Heart right ventricle (tissue), 16 donors: ENCODE data around the gene TMEM245. TPM values are rescaled to one million over a fixed set of nuclear protein-coding genes. Genes with fewer than 3 reads are reported as not detected.

Experiments
- ATAC-seq, 8 donors: fragments of 200-7000 bp; cut with Tn5 transposase; one replicate each; pipeline ENCODE4 v1.9.1; 2020; ENCODE audit warnings: mild to moderate bottlenecking in 8 of 8, moderate library complexity in 8 of 8, moderate number of reproducible peaks in 1 of 8
- DNase-seq, 2 donors: peaks; one replicate each; pipeline ENCODE4 v3.0.0-alpha.2; 2020
- H3K27ac ChIP-seq, 10 donors: fragments of 200-600 bp; sonication (generic) in 2 of 10; one replicate each; pipeline versions ENCODE4 v1.5.0 to v1.8.0; 2020 to 2022; ENCODE audit warnings: mild to moderate bottlenecking in 3 of 10
- H3K27me3 ChIP-seq, 7 donors: fragments of 200-600 bp; one replicate each; pipeline ENCODE4 v1.8.0; 2021 to 2022; ENCODE audit warnings: mild to moderate bottlenecking in 2 of 7
- H3K36me3 ChIP-seq, 9 donors: fragments of 200-600 bp; sonication (generic) in 1 of 9; one replicate each; pipeline versions ENCODE4 v1.5.0 to v1.8.0; 2020 to 2022; ENCODE audit warnings: mild to moderate bottlenecking in 2 of 9
- H3K4me1 ChIP-seq, 9 donors: fragments of 200-600 bp; sonication (generic) in 1 of 9; one replicate each; pipeline versions ENCODE4 v1.5.0 to v1.8.0; 2020 to 2022; ENCODE audit warnings: mild to moderate bottlenecking in 4 of 9
- H3K4me3 ChIP-seq, 10 donors: fragments of 200-600 bp; sonication (generic) in 2 of 10; one replicate each; pipeline versions ENCODE4 v1.5.0 to v1.8.0; 2020 to 2022; ENCODE audit warnings: mild to moderate bottlenecking in 7 of 10, moderate library complexity in 2 of 10
- H3K9me3 ChIP-seq, 11 donors: fragments of 200-600 bp in 10 of 11; sonication (generic) in 2 of 11; one replicate each; pipeline versions ENCODE4 v1.5.0 to v1.8.0; 2013 to 2022; ENCODE audit warnings: mild to moderate bottlenecking in 2 of 11, control low read depth in 1 of 11, moderate library complexity in 1 of 11
- WGBS, 2 donors: extraction: QIAGEN DNeasy Blood & Tissue Kit; methylation state at CpG; one replicate each; pipeline ENCODE4 v1.1.7; 2013; ENCODE audit warnings: inconsistent platforms in 1 of 2; 5-methylcytosine and 5-hydroxymethylcytosine counted together
- intact Hi-C, 10 donors: fragments of 100-400 bp; cut with DNase I; formaldehyde crosslinking; loops; one replicate each; pipeline versions ENCODE4 v1.11.1 to v1.14.2; 2022
- polyA plus RNA-seq, 2 donors: library from polyadenylated mRNA; stranded (reverse); fragments of 200-250 nt; gene quantifications; one replicate each; pipeline ENCODE4 v1.2.3, GENCODE V29; 2013
- total RNA-seq, 10 donors: library from RNA; stranded (reverse); fragmentation: NEBNext Ultra II Directional in 3 of 10; extraction: Animal tissue kit (Norgen Biotek cat#: 25700) in 3 of 10; gene quantifications; one replicate each; pipeline versions ENCODE4 v1.2.1 to v1.2.4, GENCODE V29; 2021 to 2023
- TF ChIP-seq, protein P1 (sequence below), 9 donors: fragments of 200-600 bp; sonication (generic) in 2 of 9; IDR thresholded peaks; one replicate each; pipeline versions ENCODE4 v1.5.0 to v1.8.0; 2021 to 2022; ENCODE audit warnings: antibody characterized with exemption in 9 of 9, mild to moderate bottlenecking in 5 of 9, moderate library complexity in 1 of 9
- donor health status: Arrhythmogenic right ventricular cardiomyopathy.
- donor health status: ischemic (EF 13 %, LVEDD 7.1; RV severe dilation, severe dysfunction).
- donor health status: healthy with polysubstance abuse.
- donor health status: DM: no; HTN: yes; CAD: no.
- donor health status: DM: no; HTN: no; CAD: no.
- donor health status: ischemic (EF 25% LVEDD 6.9; RV normal size, moderate dysfunction).
- donor health status: ischemic (EF 25% LVEDD 5.7; RV mildly dilated, moderate dysfunction).
- donor health status: healthy.
- donor health status: DM: yes; HTN: yes; CAD: no.
- donor health status: Ischemic cardiomyopathy.
- donor health status: ischemic (EF 35%, LVEDD 5.7; RV mildly dilated, moderate dysfunction).
- donor health status: nonischemic (EF 11% LVEDD 7.7; RV severe dilation, severe dysfunction).
- donor health status: DM: yes; HTN: yes; CAD: no.
- donor health status: PGD.
- donor health status: ischemic (EF 29% LVEDD 5.4; RV normal size, mild dysfunction).
- donor health status: nonischemic (EF 23%, LVEDD 6.1; RV moderate dilation, normal function).

Gene TMEM245
- total and polyA plus RNA-seq, 12 donors, result 17.0 to 152 (median 96.2) TPM

DNA sequence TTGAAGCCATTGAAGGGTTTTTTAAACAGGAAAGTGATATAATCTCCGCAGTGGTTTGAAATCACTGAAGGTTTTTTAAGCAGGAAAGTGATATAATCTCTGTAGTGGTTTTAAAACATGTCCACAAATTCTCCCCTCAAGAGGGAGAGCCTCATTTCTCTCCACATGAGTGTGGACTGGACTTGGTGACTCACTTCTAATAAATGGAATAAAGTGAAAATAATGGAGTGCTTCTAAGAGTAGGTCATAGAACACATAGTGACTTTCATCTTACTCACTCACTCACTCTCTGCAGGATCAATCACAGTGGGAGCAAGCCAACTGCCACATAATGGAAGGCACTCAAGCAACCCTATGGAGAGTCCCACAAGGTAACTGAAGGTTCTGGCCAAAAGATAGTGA is 118.5 kb downstream of the TMEM245 start:
- intact Hi-C loops, result no loop called here
- DNase-seq (no peak), ATAC-seq (no peak)
- Histone ChIP-seq H3K36me3 (no peaks in the 10 kb centered on the region), H3K4me3 (no peak overlapping the region), H3K4me1 (peaks cover 3 to 56% (median 27%) of the 10 kb centered on the region in 9 donors), H3K27me3 (no peaks in the 10 kb centered on the region), H3K27ac (no peak overlapping the region), H3K9me3 (peaks cover 0 to 20% (median 11%) of the 10 kb centered on the region in 11 donors)
- TF ChIP-seq, protein P1, sequence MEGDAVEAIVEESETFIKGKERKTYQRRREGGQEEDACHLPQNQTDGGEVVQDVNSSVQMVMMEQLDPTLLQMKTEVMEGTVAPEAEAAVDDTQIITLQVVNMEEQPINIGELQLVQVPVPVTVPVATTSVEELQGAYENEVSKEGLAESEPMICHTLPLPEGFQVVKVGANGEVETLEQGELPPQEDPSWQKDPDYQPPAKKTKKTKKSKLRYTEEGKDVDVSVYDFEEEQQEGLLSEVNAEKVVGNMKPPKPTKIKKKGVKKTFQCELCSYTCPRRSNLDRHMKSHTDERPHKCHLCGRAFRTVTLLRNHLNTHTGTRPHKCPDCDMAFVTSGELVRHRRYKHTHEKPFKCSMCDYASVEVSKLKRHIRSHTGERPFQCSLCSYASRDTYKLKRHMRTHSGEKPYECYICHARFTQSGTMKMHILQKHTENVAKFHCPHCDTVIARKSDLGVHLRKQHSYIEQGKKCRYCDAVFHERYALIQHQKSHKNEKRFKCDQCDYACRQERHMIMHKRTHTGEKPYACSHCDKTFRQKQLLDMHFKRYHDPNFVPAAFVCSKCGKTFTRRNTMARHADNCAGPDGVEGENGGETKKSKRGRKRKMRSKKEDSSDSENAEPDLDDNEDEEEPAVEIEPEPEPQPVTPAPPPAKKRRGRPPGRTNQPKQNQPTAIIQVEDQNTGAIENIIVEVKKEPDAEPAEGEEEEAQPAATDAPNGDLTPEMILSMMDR (IDR thresholded peaks at IDR 0.05), result no peak
- 72 to 89% methylated on average over 1 of the region's 1 CpG for WGBS, 2 donors

DNA sequence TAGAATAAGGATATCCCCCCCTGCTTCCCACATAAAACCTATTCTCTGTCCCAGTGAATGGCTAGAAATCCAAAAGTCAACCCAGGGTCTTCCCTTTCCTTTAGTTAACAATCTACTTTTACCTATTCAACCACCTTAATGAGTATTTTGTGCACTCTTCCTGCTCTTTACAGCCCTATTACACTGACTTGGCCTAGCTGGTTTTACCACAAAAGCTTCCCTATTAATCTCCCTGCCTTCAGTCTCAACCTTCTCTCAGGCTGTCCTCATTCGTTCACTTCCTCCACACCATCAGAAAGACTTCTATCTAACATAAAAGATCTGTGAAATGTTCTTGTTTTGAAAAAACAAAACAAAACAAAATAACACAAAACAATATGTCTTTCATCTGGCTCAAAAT is 122.6 kb downstream of the TMEM245 start:
- TF ChIP-seq, protein P1 (IDR thresholded peaks at IDR 0.05), result no peak
- peak overlapping the region in 7 of 10 donors; percentile 11 to 88 (median 73) for H3K27ac ChIP-seq
- DNase-seq, result no peak
- 42 to 79% methylated on average over 1 of the region's 1 CpG for WGBS, 2 donors
- H3K4me3 ChIP-seq, result no peak overlapping the region
- no peak for ATAC-seq
- intact Hi-C loops, result no loop called here
- peaks cover 0 to 4% (median 0%) of the 10 kb centered on the region in 9 donors for H3K36me3 ChIP-seq
- no peaks in the 10 kb centered on the region for H3K27me3 ChIP-seq
- H3K9me3 ChIP-seq, result peaks cover 0 to 4% (median 0%) of the 10 kb centered on the region in 11 donors
- H3K4me1 ChIP-seq, result peaks cover 0 to 73% (median 40%) of the 10 kb centered on the region in 9 donors

DNA sequence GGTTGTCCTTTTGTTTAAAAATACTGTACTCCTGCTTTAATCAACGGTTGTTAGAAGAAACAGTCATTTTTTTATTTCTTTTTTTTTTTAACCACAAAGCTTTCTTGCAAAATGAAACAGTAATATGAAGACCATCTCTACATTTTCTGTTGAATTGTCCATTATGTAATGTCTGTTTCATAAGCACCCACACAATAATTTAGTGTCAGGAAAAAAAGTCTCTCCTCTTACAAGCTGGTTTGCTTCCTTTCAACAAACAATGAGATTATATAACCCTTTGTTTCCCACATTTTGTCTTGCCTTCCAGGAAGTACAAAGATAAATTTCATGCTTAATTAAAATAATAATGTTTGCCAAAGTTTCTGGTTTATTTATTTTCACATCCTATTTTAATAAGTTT is 123.1 kb downstream of the TMEM245 start:
- ATAC-seq, result peak in 2 of 8 donors; percentile 29 to 36
- peak overlapping the region in 8 of 10 donors; percentile 21 to 88 (median 69) for H3K27ac ChIP-seq
- intact Hi-C loops, result no loop called here

DNA sequence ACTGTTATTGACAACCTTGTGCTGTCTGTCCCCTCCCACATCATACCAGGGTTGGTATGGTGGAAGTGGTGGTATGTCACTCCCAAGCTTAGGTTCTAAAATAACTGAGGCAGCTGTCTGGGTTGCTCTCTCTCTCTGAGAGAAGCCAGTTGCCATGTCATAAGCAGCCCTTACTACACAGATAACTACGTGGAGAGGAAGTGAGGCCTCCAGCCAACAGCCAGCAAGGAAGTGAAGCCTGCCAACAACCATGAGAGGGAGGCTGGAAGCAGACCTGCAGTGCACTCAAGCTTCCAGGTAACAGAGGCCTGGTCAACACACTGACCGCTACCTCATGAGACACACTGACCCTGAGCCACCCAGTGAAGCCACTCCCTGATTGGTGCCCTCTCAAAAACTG is 125.1 kb downstream of the TMEM245 start:
- ATAC-seq, result peak; percentile 90 to 96 (median 94)
- peaks cover 0 to 12% (median 0%) of the 10 kb centered on the region in 9 donors for H3K36me3 ChIP-seq

More for the DNA sequence above, 123.1 kb downstream of the TMEM245 start:
- H3K36me3 ChIP-seq, result peaks cover 0 to 4% (median 0%) of the 10 kb centered on the region in 9 donors
- TF ChIP-seq, protein P1 (IDR thresholded peaks at IDR 0.05), result no peak
- no peak overlapping the region for H3K4me3 ChIP-seq
- H3K4me1 ChIP-seq, result peaks cover under 1 to 78% (median 45%) of the 10 kb centered on the region in 9 donors
- H3K27me3 ChIP-seq, result no peaks in the 10 kb centered on the region
- 30 to 31% methylated on average over 1 of the region's 1 CpG for WGBS, 2 donors
- DNase-seq, result no peak
- H3K9me3 ChIP-seq, result peaks cover 0 to 4% (median 0%) of the 10 kb centered on the region in 11 donors

More for the DNA sequence above, 125.1 kb downstream of the TMEM245 start:
- 21 to 23% methylated on average over 2 of the region's 2 CpGs for WGBS, 2 donors
- peaks cover 0 to 2% (median 0%) of the 10 kb centered on the region in 11 donors for H3K9me3 ChIP-seq
- H3K4me3 ChIP-seq, result no peak overlapping the region
- no peaks in the 10 kb centered on the region for H3K27me3 ChIP-seq
- peak overlapping the region in 9 of 10 donors; percentile 36 to 88 (median 76) for H3K27ac ChIP-seq
- DNase-seq, result peak; percentile 38 to 82
- TF ChIP-seq, protein P1 (IDR thresholded peaks at IDR 0.05), result no peak
- intact Hi-C loops, result no loop called here
- H3K4me1 ChIP-seq, result peaks cover 3 to 86% (median 53%) of the 10 kb centered on the region in 9 donors
